ENCODE results near the gene SHLD1. TPM values are rescaled to one million over a fixed set of nuclear protein-coding genes. Genes with fewer than 3 reads are reported as not detected.
A peak's percentile ranks its signal among the peaks of the same experiment; 100 is the strongest.
"Not testable (repeated sequence)": the region's sequence is repeated elsewhere in the genome, so short reads cannot be mapped to it uniquely, and the experiment has no call there.

The SHLD1 gene
- polyA plus RNA-seq, 1 donor from 2014 or later, result 15.3 TPM

DNA sequence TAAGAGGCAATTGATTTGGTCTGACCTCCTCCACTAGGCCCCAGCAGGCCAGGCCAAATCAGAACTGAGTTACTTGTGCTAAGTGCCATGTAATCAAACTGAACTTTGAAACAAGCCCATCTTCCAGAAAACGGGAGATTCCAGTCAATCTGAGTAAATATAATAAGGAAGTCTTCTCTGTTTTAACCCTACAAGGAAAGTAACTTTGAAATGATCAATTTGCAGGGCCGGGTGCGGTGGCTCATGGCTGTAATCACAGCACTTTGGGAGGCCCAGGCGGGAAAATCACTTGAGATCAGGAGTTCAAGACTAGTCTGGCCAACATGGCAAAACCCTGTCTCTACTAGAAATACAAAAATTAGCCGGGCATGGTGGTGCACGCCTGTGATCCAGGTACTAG, 2.0 kb upstream of the SHLD1 start:
- H3F3A ChIP-seq (ENCODE audit: insufficient read depth, low read length, poor library complexity, severe bottlenecking), result no peaks in the 10 kb centered on the region
- TF ChIP-seq MXI1 (conservative IDR thresholded peaks at IDR 0.05; ENCODE audit: poor library complexity, severe bottlenecking) (no peak), RAD21 (conservative IDR thresholded peaks at IDR 0.05) (no peak), EZH2 (IDR thresholded peaks at IDR 0.05; ENCODE audit: borderline replicate concordance, insufficient read depth, low read length, poor library complexity, severe bottlenecking) (no peak), EP300 (conservative IDR thresholded peaks at IDR 0.05; ENCODE audit: poor library complexity, severe bottlenecking) (no peak), TAF1 (IDR thresholded peaks at IDR 0.05; ENCODE audit: low read depth) (no peak), POLR2AphosphoS5 (IDR thresholded peaks at IDR 0.05) (no peak), SMC3 (conservative IDR thresholded peaks at IDR 0.05; ENCODE audit: poor library complexity) (no peak)
- TF ChIP-seq, protein P1, sequence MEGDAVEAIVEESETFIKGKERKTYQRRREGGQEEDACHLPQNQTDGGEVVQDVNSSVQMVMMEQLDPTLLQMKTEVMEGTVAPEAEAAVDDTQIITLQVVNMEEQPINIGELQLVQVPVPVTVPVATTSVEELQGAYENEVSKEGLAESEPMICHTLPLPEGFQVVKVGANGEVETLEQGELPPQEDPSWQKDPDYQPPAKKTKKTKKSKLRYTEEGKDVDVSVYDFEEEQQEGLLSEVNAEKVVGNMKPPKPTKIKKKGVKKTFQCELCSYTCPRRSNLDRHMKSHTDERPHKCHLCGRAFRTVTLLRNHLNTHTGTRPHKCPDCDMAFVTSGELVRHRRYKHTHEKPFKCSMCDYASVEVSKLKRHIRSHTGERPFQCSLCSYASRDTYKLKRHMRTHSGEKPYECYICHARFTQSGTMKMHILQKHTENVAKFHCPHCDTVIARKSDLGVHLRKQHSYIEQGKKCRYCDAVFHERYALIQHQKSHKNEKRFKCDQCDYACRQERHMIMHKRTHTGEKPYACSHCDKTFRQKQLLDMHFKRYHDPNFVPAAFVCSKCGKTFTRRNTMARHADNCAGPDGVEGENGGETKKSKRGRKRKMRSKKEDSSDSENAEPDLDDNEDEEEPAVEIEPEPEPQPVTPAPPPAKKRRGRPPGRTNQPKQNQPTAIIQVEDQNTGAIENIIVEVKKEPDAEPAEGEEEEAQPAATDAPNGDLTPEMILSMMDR (IDR thresholded peaks at IDR 0.05; ENCODE audit: poor library complexity, severe bottlenecking), result no peak
- TF ChIP-seq, protein P2, sequence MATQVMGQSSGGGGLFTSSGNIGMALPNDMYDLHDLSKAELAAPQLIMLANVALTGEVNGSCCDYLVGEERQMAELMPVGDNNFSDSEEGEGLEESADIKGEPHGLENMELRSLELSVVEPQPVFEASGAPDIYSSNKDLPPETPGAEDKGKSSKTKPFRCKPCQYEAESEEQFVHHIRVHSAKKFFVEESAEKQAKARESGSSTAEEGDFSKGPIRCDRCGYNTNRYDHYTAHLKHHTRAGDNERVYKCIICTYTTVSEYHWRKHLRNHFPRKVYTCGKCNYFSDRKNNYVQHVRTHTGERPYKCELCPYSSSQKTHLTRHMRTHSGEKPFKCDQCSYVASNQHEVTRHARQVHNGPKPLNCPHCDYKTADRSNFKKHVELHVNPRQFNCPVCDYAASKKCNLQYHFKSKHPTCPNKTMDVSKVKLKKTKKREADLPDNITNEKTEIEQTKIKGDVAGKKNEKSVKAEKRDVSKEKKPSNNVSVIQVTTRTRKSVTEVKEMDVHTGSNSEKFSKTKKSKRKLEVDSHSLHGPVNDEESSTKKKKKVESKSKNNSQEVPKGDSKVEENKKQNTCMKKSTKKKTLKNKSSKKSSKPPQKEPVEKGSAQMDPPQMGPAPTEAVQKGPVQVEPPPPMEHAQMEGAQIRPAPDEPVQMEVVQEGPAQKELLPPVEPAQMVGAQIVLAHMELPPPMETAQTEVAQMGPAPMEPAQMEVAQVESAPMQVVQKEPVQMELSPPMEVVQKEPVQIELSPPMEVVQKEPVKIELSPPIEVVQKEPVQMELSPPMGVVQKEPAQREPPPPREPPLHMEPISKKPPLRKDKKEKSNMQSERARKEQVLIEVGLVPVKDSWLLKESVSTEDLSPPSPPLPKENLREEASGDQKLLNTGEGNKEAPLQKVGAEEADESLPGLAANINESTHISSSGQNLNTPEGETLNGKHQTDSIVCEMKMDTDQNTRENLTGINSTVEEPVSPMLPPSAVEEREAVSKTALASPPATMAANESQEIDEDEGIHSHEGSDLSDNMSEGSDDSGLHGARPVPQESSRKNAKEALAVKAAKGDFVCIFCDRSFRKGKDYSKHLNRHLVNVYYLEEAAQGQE (IDR thresholded peaks at IDR 0.05; ENCODE audit: borderline replicate concordance), result no peak
- H3K27me3 ChIP-seq (ENCODE audit: insufficient read depth, low read depth, low read length), result no peaks in the 10 kb centered on the region
- H2AFZ ChIP-seq (ENCODE audit: low read depth, low read length), result no peak overlapping the region
- no peaks in the 10 kb centered on the region for H3K36me3 ChIP-seq (ENCODE audit: insufficient read depth, low read length)
- H3K4me3 ChIP-seq (ENCODE audit: low read length), result no peak overlapping the region
- H3K4me2 ChIP-seq (ENCODE audit: low read length), result no peak overlapping the region
- H3K9me2 ChIP-seq (ENCODE audit: insufficient read depth, low read length), result no peaks in the 10 kb centered on the region
- H3K27ac ChIP-seq (ENCODE audit: low read length), result no peak overlapping the region
- no peaks in the 10 kb centered on the region for H3K9me3 ChIP-seq (ENCODE audit: low read length)
- no peak overlapping the region for H3K9ac ChIP-seq (ENCODE audit: low read length)
- no peaks in the 10 kb centered on the region for H3K79me2 ChIP-seq (replicated peaks; ENCODE audit: insufficient read depth, low read length)
- no peaks in the 10 kb centered on the region for H4K20me1 ChIP-seq (ENCODE audit: insufficient read depth)

GRCh38 chr20:5749512-5749951, 669 bp upstream of the SHLD1 start:
- H3K36me3 ChIP-seq (ENCODE audit: insufficient read depth, low read length); H3K27me3 ChIP-seq (ENCODE audit: insufficient read depth, low read depth, low read length); H4K20me1 ChIP-seq (ENCODE audit: insufficient read depth); H3K4me2 ChIP-seq (ENCODE audit: low read length); H3K79me2 ChIP-seq (replicated peaks; ENCODE audit: insufficient read depth, low read length); H3K9ac ChIP-seq (ENCODE audit: low read length); H3F3A ChIP-seq (ENCODE audit: insufficient read depth, low read length, poor library complexity, severe bottlenecking); H3K9me3 ChIP-seq (ENCODE audit: low read length); H3K4me3 ChIP-seq (ENCODE audit: low read length); H3K9me2 ChIP-seq (ENCODE audit: insufficient read depth, low read length): not testable (repeated sequence)
- H2AFZ ChIP-seq (ENCODE audit: low read depth, low read length), result peak overlapping the region; percentile 85
- H3K27ac ChIP-seq (ENCODE audit: low read length), result peak overlapping the region; percentile 80

DNA sequence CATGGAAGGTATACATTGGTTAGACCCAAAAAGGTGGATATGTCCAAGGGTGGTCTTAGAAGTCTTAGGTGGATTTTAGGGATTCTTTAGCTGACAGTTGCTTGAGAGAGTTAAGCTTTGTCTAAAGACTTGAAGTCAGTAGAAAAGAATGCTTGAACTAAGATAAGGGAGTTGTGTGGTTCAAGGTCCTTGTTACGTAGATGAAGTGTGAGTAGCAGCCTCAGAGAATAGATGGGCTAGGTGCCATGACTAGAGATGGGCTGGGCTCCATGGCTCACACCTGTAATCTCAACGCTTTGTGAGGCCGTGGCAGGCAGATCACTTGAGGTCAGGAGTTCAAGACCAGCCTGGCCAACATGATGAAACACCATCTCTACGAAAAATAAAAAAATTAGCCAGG, 1.7 kb downstream of the SHLD1 start:
- H3K36me3 ChIP-seq (ENCODE audit: insufficient read depth, low read length), result no peaks in the 10 kb centered on the region
- H3K9me3 ChIP-seq (ENCODE audit: low read length), result no peaks in the 10 kb centered on the region
- no peaks in the 10 kb centered on the region for H3K9me2 ChIP-seq (ENCODE audit: insufficient read depth, low read length)
- no peak overlapping the region for H2AFZ ChIP-seq (ENCODE audit: low read depth, low read length)
- H3F3A ChIP-seq (ENCODE audit: insufficient read depth, low read length, poor library complexity, severe bottlenecking), result no peaks in the 10 kb centered on the region
- H3K4me2 ChIP-seq (ENCODE audit: low read length), result no peak overlapping the region
- no peaks in the 10 kb centered on the region for H3K79me2 ChIP-seq (replicated peaks; ENCODE audit: insufficient read depth, low read length)
- no peaks in the 10 kb centered on the region for H4K20me1 ChIP-seq (ENCODE audit: insufficient read depth)
- TF ChIP-seq SMC3 (conservative IDR thresholded peaks at IDR 0.05; ENCODE audit: poor library complexity) (no peak), EZH2 (IDR thresholded peaks at IDR 0.05; ENCODE audit: borderline replicate concordance, insufficient read depth, low read length, poor library complexity, severe bottlenecking) (no peak), EP300 (conservative IDR thresholded peaks at IDR 0.05; ENCODE audit: poor library complexity, severe bottlenecking) (no peak), TAF1 (IDR thresholded peaks at IDR 0.05; ENCODE audit: low read depth) (no peak), MXI1 (conservative IDR thresholded peaks at IDR 0.05; ENCODE audit: poor library complexity, severe bottlenecking) (no peak), POLR2AphosphoS5 (IDR thresholded peaks at IDR 0.05) (no peak)
- TF ChIP-seq, protein P1 (IDR thresholded peaks at IDR 0.05; ENCODE audit: poor library complexity, severe bottlenecking), result no peak
- TF ChIP-seq, protein P2 (IDR thresholded peaks at IDR 0.05; ENCODE audit: borderline replicate concordance), result no peak
- H3K9ac ChIP-seq (ENCODE audit: low read length), result no peak overlapping the region
- H3K4me3 ChIP-seq (ENCODE audit: low read length), result no peak overlapping the region
- H3K27ac ChIP-seq (ENCODE audit: low read length), result no peak overlapping the region
- no peaks in the 10 kb centered on the region for H3K27me3 ChIP-seq (ENCODE audit: insufficient read depth, low read depth, low read length)
